IPS-15b (cell line): Measurements from ENCODE around the gene UPK3A.

Experiments
- H3K27me3 ChIP-seq: one replicate; pipeline ENCODE4 v1.6.1; 2013; ENCODE audit warnings: low read length; ENCODE audit not compliant: control insufficient read depth, insufficient read depth
- H3K36me3 ChIP-seq: one replicate; pipeline ENCODE4 v1.6.1; 2013; ENCODE audit warnings: low read length; ENCODE audit not compliant: control insufficient read depth, insufficient read depth
- H3K4me1 ChIP-seq: one replicate; pipeline ENCODE4 v1.6.1; 2013; ENCODE audit warnings: mild to moderate bottlenecking, low read length; ENCODE audit not compliant: control insufficient read depth, insufficient read depth
- H3K4me3 ChIP-seq: one replicate; pipeline ENCODE4 v1.5.1; 2013; ENCODE audit warnings: low read depth, low read length
- H3K9ac ChIP-seq: one replicate; pipeline ENCODE4 v1.6.1; 2013; ENCODE audit warnings: low read depth, mild to moderate bottlenecking, low read length
- H3K9me3 ChIP-seq: one replicate; pipeline ENCODE4 v1.6.1; 2013; ENCODE audit warnings: mild to moderate bottlenecking, low read length; ENCODE audit not compliant: control insufficient read depth, insufficient read depth

Gene UPK3A

GRCh38 chr22:45341498-45341897 lies 56.7 kb downstream of the UPK3A start:
- Histone ChIP-seq H3K9ac (no peak overlapping the region), H3K4me3 (no peak overlapping the region), H3K36me3 (peaks cover 4% of the 10 kb centered on the region), H3K9me3 (no peaks in the 10 kb centered on the region), H3K27me3 (no peaks in the 10 kb centered on the region), H3K4me1 (no peaks in the 10 kb centered on the region)

- Histone ChIP-seq H3K4me3 (no peak overlapping the region), H3K4me1 (no peaks in the 10 kb centered on the region), H3K9ac (no peak overlapping the region), H3K36me3 (peaks cover 4% of the 10 kb centered on the region), H3K9me3 (no peaks in the 10 kb centered on the region), H3K27me3 (no peaks in the 10 kb centered on the region)
These were observed 58.4 kb downstream of the UPK3A start for GRCh38 chr22:45343143-45343542.

- H3K4me3 ChIP-seq = no peak overlapping the region
- peaks cover 4% of the 10 kb centered on the region for H3K36me3 ChIP-seq
- no peaks in the 10 kb centered on the region for H3K4me1 ChIP-seq
- H3K27me3 ChIP-seq = no peaks in the 10 kb centered on the region
- H3K9me3 ChIP-seq = no peaks in the 10 kb centered on the region
- no peak overlapping the region for H3K9ac ChIP-seq
These were observed 59.6 kb downstream of the UPK3A start for GRCh38 chr22:45344334-45344733.
